Measurements from ENCODE around the gene SEMA4C. TPM values are rescaled to one million over a fixed set of nuclear protein-coding genes. Genes with fewer than 3 reads are reported as not detected.

Gene SEMA4C
- total and polyA plus RNA-seq, 9 of the 15 experiments (the other 6 are each of a cell fraction or from before 2014, with no cell fraction given), result 0.32 to 59.7 (median 23.9) TPM

GRCh38 chr2:96868555-96869280, 1.2 kb downstream of the SEMA4C start (continued):
- no peak for TF ChIP-seq ARID4B (CRISPR knock-in tag; IDR thresholded peaks at IDR 0.05)
- TF ChIP-seq HMGN3 (IDR thresholded peaks at IDR 0.05; ENCODE audit: borderline replicate concordance, extremely low read depth, insufficient read length, low read depth, low read length), result no peak
- no peak for TF ChIP-seq ZBTB43 (CRISPR knock-in tag; IDR thresholded peaks at IDR 0.05)
- no peak for TF ChIP-seq RFX1 (IDR thresholded peaks at IDR 0.05)
- no peak for TF ChIP-seq PHF21A (IDR thresholded peaks at IDR 0.05; ENCODE audit: borderline replicate concordance, low read depth)
- TF ChIP-seq POLR2B (IDR thresholded peaks at IDR 0.05; ENCODE audit: low read depth, partially characterized antibody), result no peak
- TF ChIP-seq BCL6 (CRISPR knock-in tag; IDR thresholded peaks at IDR 0.05), result no peak
- TF ChIP-seq AFF1 (IDR thresholded peaks at IDR 0.05; ENCODE audit: low read depth in 1 of 2, partially characterized antibody in 2 of 2), result no peak
- no peak for TF ChIP-seq MAX (CRISPR knock-in tag; IDR thresholded peaks at IDR 0.05)
- no peak for TF ChIP-seq ZNF592 (IDR thresholded peaks at IDR 0.05)
